Measurements from ENCODE around the gene NOS1AP. TPM values are rescaled to one million over a fixed set of nuclear protein-coding genes. Genes with fewer than 3 reads are reported as not detected.

NOS1AP gene
- total RNA-seq: 10 to 100 TPM; 11.3 to 14.4 TPM
- long read RNA-seq, full-length matches to known transcripts: 4 of 7 reads
- long read RNA-seq, partial matches to known transcripts: 0 of 7 reads
- long read RNA-seq, other reads (novel, unspliced or antisense): 3 of 7 reads

DNA sequence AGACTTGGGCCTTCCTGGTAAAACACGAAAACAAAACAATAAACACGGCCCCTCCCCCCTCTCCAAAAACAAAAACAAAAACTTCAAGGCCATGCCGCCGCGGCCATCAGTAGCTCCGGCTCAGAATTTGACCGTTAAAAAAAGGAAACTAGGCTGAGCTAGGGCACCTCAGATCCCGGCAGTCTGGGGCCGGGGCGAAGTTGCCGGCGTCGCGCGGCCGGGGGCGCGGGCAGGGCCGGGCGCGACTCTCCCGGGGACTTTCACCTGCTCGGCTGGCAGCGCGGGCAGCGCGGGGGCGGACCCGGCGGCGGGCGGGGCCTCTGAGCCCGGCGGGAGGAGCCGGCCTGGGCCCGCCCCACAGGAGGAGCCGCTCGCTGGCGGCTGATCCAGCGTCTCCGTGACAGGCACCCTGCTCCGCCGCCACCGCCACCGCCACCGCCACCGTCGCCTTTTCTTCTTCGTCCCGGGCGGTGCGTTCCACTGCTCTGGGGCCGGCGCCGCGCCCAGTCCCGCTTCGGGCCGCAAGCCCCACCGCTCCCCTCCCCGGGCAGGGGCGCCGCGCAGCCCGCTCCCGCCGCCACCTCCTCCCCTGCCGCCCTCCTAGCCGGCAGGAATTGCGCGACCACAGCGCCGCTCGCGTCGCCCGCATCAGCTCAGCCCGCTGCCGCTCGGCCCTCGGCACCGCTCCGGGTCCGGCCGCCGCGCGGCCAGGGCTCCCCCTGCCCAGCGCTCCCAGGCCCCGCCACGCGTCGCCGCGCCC lies at the start of gene NOS1AP:
NOS1AP (plus strand) TSS at position 358 of the 760 bp plus-strand sequence. CDS start 487 bp downstream, outside the sequence.
- DNase-seq: peak; percentile 78 to 90
- peak; percentile 87 for ATAC-seq
- intact Hi-C loops (cut with DNase I, micrococcal nuclease): no loop called here

DNA sequence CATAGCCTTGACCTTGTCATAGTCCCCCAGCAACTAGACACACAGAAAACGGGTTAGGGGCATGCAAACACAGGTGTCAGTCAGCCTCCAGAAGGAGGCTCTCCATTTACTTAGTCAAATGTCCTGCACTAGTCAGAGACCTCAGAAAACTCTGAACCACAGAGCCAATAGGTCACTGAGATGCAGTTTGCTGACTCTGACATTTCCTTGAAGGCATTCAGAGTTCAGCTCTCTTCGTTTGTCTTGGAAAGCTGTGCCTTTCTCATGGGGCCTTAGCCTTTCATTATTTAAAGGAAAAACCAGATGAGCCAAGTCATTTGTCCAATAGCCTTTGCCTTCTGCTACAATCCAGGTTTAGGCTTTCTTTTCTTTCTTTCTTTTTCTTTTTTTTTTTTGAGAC lies 49.3 kb upstream of the NOS1AP start:
- no peak for ATAC-seq
- no peak for DNase-seq
- intact Hi-C loops (cut with DNase I, micrococcal nuclease): no loop called here

DNA sequence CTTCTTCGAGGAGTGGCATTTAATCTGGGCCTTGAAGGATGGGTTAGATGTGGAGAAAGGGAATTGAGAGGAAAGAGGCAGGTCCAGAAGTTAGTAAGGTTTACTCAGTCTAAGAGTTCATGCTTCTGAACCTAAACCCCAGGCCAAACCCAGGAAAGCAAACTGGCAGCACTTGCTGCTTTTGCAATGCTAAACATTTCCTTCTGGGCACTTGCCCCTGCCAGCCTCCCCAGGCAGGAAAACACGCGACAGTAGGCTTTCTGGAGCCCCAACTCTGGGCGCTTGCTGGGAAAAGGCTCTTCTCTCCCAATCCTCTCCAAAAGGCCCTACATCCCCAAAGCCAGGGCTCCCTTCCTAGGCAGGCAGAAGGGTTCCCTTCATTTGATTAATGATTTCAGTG lies 48.4 kb upstream of the NOS1AP start:
- no peak for DNase-seq
- intact Hi-C loops (cut with DNase I, micrococcal nuclease): no loop called here
- no peak for ATAC-seq

DNA sequence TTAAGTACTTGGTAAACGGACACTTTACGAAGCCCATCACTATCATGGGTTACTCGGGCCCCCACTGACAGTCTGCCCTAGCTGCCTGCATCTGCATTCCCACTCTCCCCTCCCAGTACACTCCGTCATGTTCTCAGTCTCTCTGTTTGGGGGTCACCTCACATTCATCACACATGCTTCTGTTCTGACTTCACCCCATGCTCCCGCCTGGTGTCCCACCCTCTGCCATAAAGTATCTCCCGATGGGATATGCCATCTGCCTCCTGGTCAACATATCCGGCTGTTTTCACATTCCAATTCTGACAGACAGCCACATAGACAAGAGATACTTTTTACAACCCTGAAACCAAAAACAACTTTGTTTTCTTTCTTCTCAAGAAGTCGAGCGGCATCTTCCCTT lies 46.9 kb upstream of the NOS1AP start:
- intact Hi-C loops (cut with DNase I, micrococcal nuclease): no loop called here
- ATAC-seq (no peak), DNase-seq (no peak)

DNA sequence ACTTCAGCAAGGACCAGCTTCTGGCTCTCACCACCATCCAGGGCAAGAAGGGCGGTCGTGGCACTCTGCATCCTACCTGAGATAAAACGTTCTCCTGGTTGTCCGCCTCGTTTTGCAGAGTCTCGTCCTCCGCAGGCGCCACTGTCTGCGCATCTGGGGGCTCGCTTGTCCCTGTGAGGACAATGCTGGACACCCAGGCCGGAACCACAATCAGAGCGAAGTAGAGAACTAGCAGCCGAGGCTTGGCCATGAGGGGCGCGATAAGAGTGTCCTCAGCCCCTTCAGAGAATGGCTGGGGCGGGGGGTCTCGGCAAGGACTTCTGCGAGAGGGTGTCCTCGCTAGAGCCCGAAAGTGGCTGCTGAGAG lies 46.3 kb upstream of the NOS1AP start:
- ATAC-seq: no peak
- DNase-seq: no peak
- intact Hi-C loops (cut with DNase I, micrococcal nuclease): no loop called here

DNA sequence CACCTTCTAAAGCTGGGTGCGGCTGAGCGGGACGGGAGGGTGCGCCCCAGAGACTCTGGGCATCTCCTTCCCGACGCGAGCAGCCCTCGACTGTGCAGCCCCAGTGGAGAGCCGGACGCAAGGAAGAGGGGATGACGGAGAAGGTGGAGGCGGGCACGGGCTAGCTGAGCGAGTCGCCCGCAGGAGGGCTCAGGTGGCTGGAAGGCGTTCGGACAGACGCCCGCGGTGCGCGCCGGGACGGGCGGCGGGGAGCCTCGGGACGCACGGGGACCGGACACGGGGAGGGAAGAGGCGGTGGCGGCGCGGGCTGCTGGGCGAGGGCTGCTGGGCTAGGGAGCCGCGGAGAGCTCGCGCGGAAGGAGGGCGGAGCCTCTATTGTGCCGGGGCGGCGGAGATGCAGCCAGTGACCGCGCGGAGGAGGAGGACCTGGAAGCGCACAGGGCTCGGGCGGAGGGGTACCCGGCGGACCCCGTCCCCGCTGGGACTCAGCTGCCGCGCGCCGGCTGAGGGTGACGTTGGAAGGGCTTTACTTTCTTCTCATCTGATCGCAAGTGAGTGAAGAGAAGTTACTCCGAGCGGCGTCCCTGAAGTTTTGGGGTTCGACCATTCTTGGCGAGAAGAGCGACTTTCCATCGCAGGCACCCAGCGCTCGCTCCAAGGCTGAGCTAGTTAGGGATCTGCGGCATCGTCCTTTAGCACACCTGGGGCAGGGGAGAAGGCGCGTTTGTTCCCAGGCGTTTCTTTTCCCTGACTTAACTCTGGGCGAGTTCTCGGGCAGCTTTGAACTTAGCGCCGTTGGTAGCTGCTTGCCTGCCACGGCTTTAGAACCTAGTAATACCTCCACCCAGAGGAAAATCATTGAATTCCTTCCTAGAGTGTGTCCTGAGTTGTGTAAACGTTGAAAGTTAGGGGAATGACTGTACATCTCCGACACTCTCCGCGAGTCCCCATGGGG lies 45.7 kb upstream of the NOS1AP start, which contains the start of gene OLFML2B:
OLFML2B (minus strand) TSS at position 323 of the 955 bp plus-strand sequence. CDS start 439 bp downstream, outside the sequence.
- peak; percentile 97 for ATAC-seq
- intact Hi-C loops (cut with DNase I, micrococcal nuclease): no loop called here
- peak; percentile 61 to 67 for DNase-seq

DNA sequence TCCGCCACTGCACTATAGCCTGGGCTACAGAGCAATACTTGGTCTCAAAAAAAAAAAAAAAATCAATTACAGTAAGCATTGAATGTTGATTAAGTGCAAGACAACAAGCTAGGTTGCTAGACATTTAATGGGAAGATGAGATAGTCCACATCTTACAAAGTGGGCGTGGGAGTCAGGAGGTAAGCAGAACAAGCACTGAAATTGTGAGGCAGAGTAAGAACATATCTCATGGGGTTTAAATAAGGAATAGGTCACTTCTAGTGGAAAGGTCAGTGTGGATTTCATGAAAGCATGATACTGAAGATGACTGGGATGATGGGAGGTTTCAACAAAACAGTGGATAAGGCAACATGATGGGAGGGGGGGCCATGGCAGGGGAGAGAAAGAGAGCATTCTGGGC lies 44.0 kb upstream of the NOS1AP start:
- intact Hi-C loops (cut with DNase I, micrococcal nuclease): no loop called here
- no peak for DNase-seq
- ATAC-seq: no peak

DNA sequence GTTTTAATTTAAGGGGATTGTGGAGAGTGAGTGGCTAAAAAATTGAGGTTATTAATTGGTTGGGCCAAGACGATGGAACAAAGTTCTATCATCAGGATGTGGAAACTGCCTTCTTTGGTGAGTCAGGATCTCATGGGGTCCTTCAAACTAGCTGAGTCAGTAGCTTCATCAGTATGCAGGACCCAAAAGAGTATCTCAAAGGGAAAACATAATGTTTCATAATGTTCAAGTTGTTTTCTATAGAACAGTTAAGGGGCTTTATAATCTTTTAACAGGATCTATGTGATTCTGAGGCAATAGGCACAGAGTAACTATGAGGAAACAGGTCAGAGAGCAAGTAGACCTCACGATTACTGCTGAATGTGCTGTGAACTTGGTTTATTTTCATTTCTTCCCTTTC lies 42.6 kb upstream of the NOS1AP start:
- DNase-seq (no peak), ATAC-seq (no peak)
- intact Hi-C loops (cut with DNase I, micrococcal nuclease): no loop called here

DNA sequence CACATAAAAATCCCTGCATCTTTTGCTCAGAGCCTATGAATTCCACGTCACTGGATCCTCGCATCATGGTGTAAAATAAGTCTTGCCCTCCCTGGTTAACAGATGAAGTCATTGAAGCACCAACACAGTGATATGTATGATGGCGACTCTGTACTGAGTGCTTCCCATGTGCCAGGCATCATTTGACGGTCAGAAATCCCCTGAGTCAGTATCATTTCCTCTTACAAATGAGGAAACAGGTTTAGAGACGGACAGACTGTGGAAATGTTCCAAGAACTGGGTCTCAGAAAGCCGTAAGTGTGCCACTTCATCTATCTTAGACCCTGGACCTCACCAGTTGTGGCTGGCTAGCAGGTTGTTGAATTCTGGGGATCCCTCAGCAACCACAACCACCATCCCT lies 40.8 kb upstream of the NOS1AP start:
- ATAC-seq (no peak), DNase-seq (no peak)

DNA sequence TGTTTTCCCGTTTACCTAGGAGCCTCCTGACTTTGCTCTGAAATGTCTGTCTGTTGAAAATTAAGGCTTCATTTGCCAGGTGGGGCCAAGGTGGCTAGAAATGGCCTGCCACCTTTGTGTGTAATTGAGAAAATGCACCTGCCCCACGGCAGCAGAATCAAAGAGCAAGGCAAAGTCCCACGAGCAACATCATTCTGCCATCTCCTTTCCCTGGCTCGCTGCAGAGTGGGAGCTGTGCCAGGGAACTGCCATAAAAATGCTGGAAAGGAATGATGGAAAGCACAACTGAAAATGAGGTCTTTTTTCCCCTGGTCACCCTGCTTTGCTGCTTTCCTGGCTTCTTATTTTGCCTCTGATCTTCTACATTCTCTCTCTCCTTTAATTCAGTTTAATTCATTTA lies 40.3 kb upstream of the NOS1AP start:
- DNase-seq: peak in 1 of 2 donors; percentile 22
- intact Hi-C loops (cut with DNase I, micrococcal nuclease): no loop called here
- ATAC-seq: peak; percentile 33

More for the DNA sequence above, 40.8 kb upstream of the NOS1AP start:
- intact Hi-C loops (cut with DNase I, micrococcal nuclease): no loop called here

DNA sequence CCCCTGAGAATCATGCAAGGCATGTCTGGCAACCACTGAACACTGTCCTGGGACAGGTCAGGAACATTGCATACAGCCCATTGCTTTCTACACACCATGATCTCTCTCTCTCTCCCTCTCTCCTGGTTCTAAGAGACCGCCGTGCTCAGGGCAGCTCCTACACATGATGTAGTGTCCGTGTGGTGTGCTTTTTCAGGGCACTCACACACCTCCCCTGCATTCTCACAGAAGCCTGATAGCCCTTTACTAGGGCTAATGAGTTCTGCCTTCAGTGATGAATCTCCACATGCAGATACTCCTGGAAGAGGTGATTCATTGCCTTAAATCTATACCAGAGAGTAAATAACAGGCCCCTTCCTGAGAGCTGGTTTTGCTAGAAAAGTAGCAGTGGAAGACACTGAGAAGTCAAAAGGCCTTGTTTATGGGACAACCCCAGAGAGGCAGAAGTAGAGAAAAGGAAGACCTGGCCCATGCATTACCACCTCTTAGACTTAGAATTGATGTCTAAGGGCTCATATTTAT lies 38.7 kb upstream of the NOS1AP start:
- no peak for ATAC-seq
- intact Hi-C loops (cut with DNase I, micrococcal nuclease): loop anchor here in 1 of 2 donors (10.0 kb wide), 1 partner anchor 166 kb away; no protein-coding TSS in a partner anchor
- no peak for DNase-seq

DNA sequence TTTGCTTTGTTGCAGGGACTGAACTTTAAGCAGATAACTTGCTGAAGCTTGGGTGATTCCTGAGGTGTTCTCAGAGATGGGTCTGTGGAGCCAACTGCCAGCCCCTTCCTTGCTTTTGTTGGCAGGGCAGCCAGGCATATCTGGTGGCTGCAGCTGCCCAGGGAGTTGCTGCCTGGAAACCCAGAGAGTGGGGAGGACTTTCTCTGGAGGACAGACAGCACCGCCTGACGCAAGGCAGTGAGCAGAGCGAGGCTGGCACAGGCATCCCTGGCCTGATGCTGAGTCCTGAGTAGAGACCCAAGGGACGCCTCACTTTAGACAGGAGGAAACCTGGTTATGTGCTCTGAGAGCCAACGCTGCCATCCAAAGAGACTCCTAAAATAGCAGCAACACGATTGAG lies 36.1 kb upstream of the NOS1AP start:
- DNase-seq: no peak
- intact Hi-C loops (cut with DNase I, micrococcal nuclease): loop anchor here in 1 of 2 donors (10.0 kb wide), 1 partner anchor 169 kb away; no protein-coding TSS in a partner anchor
- ATAC-seq: no peak

DNA sequence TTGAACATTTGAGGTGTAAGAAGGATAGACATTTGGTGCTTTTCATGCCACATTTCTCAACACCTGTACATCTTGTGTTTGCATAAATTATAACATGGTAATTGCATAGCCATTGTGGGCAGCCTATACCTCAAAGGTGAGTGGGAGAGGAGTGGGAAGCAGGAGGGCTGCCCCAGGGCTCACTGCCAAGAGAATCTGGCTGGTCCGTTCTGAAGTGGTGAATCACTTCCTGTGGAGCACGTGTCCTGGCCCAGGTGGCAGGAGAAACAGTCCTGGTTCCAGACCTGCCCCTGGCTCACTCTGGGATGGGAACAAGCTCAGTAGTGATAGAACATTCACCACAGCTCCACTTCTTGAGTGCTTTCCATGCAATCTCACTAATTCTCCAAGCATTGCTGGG lies 34.2 kb upstream of the NOS1AP start:
- intact Hi-C loops (cut with DNase I, micrococcal nuclease): loop anchor here in 1 of 2 donors (10.0 kb wide), 1 partner anchor 170 kb away; no protein-coding TSS in a partner anchor
- ATAC-seq: no peak
- no peak for DNase-seq

DNA sequence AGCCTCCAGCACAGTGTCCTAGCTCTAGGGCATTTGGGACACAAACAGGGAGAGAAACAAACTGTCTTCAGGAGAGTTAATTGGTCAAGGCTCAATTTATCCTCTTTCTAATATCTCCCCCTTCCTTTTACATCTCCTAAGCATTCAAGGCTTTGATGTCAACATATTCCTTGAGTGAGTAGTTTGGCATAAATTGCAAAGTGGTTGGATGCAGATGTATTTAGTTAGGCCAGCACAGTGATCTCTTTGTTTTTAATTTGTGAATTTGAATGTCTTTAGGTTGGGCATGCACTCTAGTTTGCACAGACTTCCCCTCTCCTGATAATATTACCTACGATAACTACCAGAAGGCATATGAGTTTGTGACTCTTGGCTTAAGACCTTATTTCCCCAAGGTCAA lies 33.3 kb upstream of the NOS1AP start:
- intact Hi-C loops (cut with DNase I, micrococcal nuclease): loop anchor here in 1 of 2 donors (2.0 to 10.0 kb wide), 2 partner anchors 171 to 243 kb away; no protein-coding TSS in a partner anchor
- no peak for DNase-seq
- ATAC-seq: no peak

DNA sequence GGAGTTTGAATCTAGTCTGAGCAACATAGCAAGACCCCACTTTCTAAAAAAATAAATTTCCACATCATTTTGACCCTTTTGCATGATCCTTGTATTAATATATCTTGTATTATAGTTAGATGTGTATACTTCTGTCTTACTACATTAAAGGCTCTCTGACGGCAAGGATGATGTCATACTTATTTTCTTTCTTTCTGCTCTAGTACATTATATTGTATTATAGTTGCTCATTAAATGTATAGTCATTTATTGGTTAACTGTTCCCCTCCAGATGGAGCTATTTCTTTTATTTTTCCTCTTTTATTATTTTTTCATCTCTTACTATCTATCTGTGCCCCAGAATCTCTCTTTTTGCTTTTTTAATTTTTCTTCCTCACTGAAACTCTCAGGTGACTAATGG lies 30.9 kb upstream of the NOS1AP start:
- intact Hi-C loops (cut with DNase I, micrococcal nuclease): loop anchor here in 1 of 2 donors (10.0 kb wide), 1 partner anchor 174 kb away; no protein-coding TSS in a partner anchor
- ATAC-seq: no peak
- DNase-seq: no peak

DNA sequence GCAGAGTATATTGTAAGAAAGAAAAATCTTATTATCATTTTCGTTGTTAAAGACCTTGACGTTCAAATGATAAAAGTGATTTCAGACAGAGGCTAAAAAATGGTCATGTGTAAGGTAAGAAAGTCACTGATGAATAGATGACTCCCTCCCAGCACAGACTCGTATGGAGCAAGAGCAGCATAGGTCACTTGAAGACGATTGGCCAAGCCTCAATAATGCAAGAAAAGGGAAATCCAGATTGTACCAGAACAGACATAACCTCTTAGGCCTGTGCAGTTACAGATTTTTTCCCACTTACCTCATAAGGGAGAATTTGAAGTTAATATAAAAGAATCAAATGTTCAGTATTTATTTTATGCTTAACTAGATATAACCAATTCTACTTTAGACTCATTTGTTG lies 29.5 kb upstream of the NOS1AP start:
- intact Hi-C loops (cut with DNase I, micrococcal nuclease): no loop called here
- ATAC-seq (no peak), DNase-seq (no peak)

DNA sequence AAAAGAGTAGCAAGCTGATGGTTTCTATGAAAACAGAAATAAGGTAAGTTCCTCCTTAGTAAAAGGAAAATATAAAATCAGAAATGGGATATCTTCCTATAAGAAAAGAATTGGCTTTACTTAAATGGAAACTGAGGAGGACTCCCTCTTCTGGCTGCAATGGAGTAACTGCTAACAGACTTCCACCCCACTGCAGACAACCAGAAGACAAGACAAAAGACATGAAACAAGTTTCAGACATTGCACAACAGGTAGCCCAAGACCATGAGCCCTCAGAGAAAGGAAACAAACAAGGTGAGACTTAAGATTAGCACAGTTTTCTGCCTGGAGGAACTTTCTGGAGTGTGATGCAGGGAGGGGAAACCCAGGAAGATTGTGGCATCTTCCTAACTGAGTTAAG lies 28.8 kb upstream of the NOS1AP start:
- DNase-seq: no peak
- ATAC-seq: no peak
- intact Hi-C loops (cut with DNase I, micrococcal nuclease): no loop called here

DNA sequence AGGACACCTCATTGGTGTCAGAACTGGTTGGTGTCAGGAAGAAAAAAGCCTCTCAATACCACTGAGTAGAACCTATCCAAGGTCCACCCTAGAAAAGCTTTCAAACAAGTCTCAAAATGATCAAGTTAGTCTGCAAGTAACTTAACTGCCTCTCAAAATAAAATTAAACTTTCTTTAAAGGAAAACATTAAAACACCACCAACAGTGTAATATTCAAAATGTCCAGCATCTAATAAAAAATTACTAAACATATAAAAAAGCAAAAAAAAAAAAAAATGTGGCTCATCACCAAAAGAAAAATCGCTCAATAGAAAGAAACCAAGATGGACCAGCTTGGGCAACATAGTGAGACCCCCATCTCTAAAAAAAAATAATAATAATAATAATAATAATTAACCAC lies 27.1 kb upstream of the NOS1AP start:
- ATAC-seq: no peak
- intact Hi-C loops (cut with DNase I, micrococcal nuclease): no loop called here

DNA sequence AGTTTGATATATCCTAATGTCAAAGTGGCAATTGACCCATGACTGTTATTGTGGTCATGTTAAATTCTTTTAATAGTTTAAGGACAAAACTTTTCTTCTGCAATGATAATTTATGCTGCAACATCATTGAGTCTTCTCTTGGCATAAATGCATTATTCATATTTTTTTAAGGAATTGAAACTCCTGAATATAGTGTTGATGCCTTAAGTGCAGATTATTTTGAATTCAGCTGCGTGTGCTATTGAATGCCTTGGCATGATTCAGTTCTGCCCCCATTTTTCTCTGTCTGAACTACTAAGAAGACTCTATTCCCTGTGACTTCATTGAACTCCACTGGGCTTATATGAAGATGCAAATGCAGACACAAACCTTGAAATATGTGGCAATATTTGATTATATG lies 22.6 kb upstream of the NOS1AP start:
- ATAC-seq: no peak
- intact Hi-C loops (cut with DNase I, micrococcal nuclease): no loop called here
- DNase-seq: no peak

More for the DNA sequence above, 27.1 kb upstream of the NOS1AP start:
- no peak for DNase-seq

All from left colon (tissue), 2 donors.